HG03064 (cell line): ENCODE measurements around the gene FAM118A.
"Not testable (repeated sequence)": the region's sequence is repeated elsewhere in the genome, so short reads cannot be mapped to it uniquely, and the experiment has no call there.

Experiments
- ATAC-seq: cut with Tn5 transposase; IDR thresholded peaks from one replicate; pipeline ENCODE4 v1.9.1; 2021; ENCODE audit warnings: low read depth; ENCODE audit not compliant: unreplicated experiment

The FAM118A gene

GRCh38 chr22:45309422-45310227 is at the start of gene FAM118A:
FAM118A (plus strand) TSS chr22:45309934; CDS start chr22:45322380, 12,446 bp downstream.
- peak; percentile 78 for ATAC-seq

- not testable (repeated sequence) for ATAC-seq
Observed at GRCh38 chr22:45260395-45260759, 49.4 kb upstream of the FAM118A start.

DNA sequence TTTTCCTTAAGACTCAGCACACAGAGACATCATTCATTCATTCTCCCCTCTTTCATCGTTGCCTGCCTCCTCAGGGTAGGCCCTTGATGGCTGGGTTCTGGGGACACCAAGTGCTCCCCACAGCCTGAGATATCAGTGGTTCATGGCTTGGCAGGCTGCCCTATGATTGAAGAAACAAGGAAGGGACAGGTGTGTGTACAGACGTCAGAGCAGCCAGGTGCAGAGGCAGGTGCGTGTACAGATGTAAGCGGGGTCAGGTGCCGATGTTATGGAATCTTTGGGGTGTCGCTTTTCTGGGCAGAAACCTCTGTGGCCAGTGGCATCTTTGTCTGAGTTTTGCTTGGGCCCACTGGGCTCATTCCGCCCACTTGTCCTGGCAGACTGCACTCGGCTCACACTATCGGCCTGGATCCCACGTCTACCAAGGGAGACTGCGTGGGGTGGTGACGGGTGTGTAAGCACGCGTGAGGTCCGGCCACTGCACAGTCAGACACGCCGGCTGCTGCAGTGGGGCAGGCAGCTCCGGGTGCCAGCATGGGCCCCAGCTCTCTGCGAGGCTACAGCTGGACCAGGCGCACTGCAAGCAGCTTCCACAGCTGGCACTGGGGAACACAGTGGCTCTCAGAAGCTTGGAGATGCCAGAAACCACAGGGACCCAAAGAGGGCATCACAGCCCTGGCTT is 48.2 kb upstream of the FAM118A start:
- ATAC-seq, result no peak

GRCh38 chr22:45262195-45262930 is 47.4 kb upstream of the FAM118A start:
- no peak for ATAC-seq

GRCh38 chr22:45262931-45263462 is 46.7 kb upstream of the FAM118A start:
- ATAC-seq, result no peak

- ATAC-seq, result no peak
Observed at GRCh38 chr22:45263463-45264269, 46.1 kb upstream of the FAM118A start.

- ATAC-seq, result no peak
Observed at GRCh38 chr22:45265535-45265934, 44.2 kb upstream of the FAM118A start.

- no peak for ATAC-seq
Observed at GRCh38 chr22:45268167-45268957, 41.4 kb upstream of the FAM118A start.

DNA sequence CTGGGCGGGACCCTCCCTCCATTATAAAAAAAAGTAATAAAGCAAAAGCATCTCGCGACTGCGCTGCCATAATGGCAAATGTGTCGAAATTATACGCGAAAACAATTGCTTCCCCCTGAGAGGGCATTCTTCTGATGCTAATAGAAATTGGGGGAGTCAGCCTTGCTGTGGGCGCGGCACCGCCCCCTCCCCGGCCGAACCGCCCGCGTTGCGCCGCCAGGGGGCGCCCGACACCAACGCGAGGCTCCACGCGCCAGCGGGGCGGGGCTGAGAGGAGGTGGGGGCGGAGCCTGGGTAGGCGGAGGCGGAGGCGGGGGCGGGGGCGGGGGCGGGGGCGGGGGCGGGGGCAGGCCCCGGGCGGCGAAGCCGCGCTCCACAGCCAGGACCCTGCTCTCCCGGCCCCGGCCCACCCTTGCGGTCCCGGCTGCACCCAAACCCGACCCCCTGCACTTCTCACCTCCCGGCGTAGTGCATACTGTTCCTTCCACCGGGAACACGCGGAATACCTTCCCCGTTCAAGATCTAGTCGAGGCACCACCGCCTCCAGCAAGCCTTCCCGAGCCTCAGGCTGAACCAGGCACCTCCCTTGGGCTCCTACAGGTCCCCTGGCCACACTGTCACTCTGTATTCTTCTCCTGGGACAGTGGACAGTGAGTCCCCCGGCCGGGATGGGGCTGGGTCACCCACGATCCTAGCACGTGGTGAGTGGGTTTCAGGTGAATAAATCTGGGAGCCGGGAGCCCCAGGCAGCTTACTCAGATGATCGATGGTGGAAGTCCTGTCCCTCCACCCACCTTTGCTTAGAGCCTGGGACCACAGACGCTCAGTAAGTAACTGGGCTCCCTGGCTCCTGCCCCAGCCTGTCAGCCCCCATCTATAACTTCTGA is 40.5 kb upstream of the FAM118A start:
- no peak for ATAC-seq

- no peak for ATAC-seq
Observed at GRCh38 chr22:45270095-45271020, 39.4 kb upstream of the FAM118A start.

DNA sequence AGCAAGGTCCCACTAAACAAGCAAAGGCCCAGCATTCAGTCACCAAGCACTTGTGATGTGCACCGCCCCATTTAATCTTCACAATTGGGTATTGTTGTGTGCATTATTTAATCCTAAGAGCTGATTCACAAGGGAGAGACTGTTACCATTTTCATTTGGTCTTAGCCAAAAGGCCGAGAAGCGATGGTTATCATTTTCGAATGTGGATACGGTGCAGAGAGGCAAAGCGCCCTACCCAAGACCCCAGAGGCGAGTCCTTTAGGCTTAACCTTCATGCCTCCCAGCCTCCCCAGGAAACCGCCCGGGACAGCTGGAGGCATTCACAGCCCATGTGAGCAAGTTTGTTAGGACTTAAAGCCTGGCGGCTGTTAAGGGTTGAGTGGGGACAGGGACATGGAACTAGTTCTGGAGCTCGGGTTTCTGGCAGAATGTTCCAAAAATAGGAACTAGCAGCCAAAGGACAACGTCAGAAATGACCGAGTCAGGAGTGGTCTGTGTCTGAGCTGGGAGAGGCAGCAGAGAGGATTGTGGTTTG is 38.0 kb upstream of the FAM118A start:
- ATAC-seq, result no peak

DNA sequence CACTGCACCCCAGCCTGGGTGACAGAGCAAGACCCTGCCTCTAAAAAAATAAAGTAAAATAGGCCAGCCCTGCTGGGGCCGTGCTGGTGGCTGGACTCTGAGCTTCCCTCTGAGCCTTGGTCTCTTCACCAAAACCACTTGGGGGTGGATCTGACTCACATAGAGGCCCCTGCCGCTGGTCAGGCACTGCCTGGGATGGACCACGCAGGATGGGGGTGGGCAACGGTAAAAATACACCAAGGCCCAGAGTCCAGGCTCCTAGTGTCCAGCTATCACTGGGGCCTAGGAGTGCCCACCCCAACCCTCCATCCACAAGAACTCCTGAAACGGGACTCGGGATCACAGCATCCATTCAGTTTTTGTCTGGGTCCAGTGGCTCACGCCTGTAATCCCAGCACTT is 37.2 kb upstream of the FAM118A start:
- no peak for ATAC-seq

GRCh38 chr22:45273452-45274075 is 36.2 kb upstream of the FAM118A start:
- ATAC-seq, result no peak

GRCh38 chr22:45276507-45277105 is 33.1 kb upstream of the FAM118A start:
- no peak for ATAC-seq

DNA sequence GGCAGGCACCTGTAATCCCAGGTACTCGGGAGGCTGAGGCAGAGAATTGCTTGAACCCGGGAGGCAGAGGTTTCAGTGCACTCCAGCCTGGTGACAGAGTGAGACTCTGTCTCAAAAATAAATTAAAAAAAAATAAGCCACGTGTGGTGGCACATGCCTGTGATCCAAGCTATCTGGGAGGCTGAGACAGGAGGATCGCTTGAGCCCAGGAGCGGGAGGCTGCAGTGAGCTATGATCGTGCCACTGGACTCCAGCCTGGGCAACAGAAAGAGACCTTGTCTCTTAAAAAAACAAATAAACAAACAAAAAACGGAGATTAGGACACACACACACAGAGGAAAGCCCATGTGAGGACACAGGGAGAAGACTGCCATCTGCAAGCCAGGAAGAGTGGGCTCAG is 32.0 kb upstream of the FAM118A start:
- ATAC-seq, result not testable (repeated sequence)

GRCh38 chr22:45278125-45278524 is 31.6 kb upstream of the FAM118A start:
- no peak for ATAC-seq
